ENCODE data around the gene HERPUD1.
A peak's percentile ranks its signal among the peaks of the same experiment; 100 is the strongest.

The HERPUD1 gene

GRCh38 chr16:56936491-56936890 is 4.5 kb downstream of the HERPUD1 start:
- no peak for DNase-seq

- no peak for DNase-seq
Measured at GRCh38 chr16:56936950-56937349, 5.0 kb downstream of the HERPUD1 start.

GRCh38 chr16:56938664-56939513 is 6.9 kb downstream of the HERPUD1 start:
- DNase-seq = no peak

GRCh38 chr16:56939801-56940200 is 7.9 kb downstream of the HERPUD1 start:
- no peak for DNase-seq

GRCh38 chr16:56941092-56941491 is 9.2 kb downstream of the HERPUD1 start:
- no peak for DNase-seq

DNA sequence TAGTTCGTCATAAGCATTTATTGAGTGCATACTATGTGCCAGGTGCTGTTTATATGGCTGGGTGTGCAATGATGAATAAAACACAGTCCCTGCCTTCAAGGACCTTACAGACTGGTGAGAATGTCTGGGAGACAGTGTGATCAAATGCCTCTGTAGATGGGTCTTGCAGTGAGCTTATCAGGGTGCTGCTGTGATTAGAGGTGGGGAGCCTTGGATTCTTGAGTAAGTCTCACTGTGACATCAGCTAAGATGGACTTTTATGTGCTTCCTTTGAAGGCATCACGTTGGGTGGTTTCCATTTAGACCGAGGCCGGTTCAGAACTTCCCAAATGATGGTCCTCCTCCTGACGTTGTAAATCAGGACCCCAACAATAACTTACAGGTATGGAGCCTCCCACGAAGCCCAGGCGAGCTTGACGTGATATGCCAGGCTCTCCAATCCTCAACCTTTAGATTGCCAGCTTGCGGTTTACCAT is 10.0 kb downstream of the HERPUD1 start:
- DNase-seq = no peak

DNA sequence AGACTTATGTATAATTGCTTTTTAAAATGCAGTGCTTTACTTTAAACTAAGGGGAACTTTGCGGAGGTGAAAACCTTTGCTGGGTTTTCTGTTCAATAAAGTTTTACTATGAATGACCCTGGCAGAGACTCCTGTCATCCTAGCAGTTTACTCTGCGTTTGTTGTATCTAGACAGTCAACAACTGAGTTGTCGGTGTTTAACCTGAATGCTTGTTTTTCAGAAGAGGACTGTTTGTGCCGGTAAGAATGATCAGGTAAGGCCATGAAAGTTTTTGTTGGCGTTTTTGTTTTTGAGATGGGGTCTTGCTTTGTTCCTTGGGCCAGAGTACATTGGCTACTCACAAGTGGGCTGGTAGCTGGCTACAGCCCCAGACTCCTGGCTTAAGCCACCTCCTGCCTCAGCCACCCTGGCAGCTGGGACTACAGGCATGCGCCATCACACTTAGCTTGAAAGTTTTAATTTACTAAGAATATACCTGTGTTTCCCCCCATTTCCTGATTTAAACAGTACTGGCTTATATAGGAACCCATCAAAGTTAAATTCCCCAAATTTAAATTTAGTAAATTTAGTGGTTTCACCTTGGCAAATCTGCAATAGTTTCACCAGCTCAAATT is 11.9 kb downstream of the HERPUD1 start:
- no peak for DNase-seq

DNA sequence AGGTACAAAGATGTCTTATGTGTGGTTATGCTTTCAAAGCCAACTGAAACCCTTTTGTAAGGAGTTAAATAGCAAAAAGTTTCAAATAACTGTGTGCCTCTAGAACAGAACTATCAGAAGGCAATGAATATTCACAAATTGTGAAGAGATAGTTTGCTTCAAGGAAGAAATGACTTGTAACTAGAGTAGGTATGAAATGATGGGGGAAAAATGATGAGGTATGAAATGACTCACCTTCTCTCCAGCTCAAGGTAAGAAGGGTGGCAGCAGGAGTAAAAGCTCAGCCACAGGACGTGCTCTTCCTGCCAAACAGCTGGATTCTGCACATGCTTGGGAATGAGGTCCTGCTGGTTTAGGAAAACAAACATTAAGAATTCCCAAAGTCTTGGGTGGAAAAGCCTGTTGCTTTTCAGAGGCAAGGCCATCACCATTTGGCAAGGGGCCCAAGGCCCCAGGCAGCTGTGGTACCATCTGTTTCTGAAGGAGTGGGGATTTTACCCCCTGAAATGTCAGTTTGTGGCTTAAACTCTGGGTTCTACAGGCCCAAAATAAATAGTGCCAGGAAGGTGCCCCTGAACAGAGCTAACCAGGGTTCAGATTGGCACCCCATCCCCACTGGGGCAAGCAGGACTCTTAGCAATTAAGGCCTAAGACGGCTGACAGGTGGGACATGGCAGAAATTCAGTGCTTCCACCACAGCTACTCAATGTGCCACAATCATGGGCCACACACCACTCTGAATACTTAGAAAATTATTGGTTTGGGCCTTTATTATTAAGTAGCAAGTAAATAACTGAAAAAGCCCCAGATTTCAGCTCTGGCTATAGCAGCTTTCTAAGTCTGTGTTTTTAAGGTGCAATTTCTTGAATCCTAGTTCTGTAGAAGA is 13.3 kb downstream of the HERPUD1 start:
- peak; percentile 41 to 86 for DNase-seq

GRCh38 chr16:56945847-56946527 is 14.0 kb downstream of the HERPUD1 start:
- DNase-seq = no peak

DNA sequence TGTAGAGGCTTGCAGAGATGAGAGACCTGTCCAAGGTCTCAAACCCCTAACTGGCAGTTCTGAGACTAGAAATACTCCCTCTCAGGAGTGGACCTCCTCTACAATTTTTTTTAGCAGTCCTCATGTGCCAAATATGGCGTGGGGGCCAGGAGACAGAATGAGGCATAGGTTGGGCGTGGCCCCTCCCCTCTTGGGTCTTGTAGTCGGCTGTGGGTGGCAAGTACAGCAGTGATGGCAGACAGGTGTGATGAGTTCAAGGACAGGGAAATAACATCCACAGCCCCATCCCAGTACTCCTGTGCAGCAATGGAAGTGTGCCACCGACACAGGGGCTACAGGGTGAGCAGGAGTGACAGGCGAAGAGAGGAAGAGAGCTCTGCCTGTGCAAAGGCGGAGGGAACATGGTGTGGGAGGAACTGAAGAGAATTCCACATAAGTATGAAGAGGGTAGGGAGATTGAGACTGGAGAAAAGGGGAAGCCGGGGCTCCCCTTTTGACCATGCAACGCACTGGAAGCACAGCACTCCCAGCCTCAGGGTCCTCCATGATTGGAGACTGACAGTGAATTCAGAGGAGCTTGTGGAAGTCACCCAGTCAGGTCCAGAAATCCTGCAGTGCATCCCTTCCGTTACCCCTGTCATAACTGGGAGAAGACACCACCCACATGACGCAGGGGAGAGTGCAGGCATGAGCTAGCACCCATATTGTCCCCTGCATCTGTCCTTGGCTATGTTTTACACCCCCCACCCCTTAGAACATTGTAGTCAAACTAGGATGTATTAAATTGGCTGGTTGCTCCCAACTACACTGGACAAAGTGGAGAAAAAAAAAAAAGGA is 15.0 kb downstream of the HERPUD1 start:
- no peak for DNase-seq

GRCh38 chr16:56947604-56947995 is 15.7 kb downstream of the HERPUD1 start:
- no peak for DNase-seq

- no peak for DNase-seq
Measured at GRCh38 chr16:56948234-56948633, 16.3 kb downstream of the HERPUD1 start.

- no peak for DNase-seq
Measured at GRCh38 chr16:56950051-56950450, 18.1 kb downstream of the HERPUD1 start.

- no peak for DNase-seq
Measured at GRCh38 chr16:56950455-56950854, 18.5 kb downstream of the HERPUD1 start.

- DNase-seq = peak; percentile 40 to 73
Measured at GRCh38 chr16:56950881-56951771, 19.2 kb downstream of the HERPUD1 start.

DNA sequence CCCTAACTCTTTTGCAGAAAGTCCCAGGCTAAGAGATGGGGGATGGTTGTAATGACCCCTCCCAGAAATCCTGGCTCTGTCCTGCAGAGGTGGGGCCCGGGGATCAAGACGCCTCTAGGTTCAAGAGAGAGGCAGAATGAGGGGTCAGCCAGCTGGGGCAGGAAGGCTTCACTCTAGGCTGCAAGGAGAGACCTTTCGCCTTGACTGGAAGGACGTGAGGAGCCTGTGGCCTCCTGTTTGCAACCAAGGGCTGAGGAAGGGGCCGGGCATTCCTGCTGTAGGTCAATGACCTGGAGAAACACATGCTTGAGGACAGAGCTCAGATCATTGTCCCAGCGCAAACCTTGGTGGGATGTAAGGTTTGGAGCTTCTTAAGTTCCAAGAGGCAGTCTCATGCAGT is 21.1 kb downstream of the HERPUD1 start:
- no peak for DNase-seq

GRCh38 chr16:56956076-56956475 is 24.1 kb downstream of the HERPUD1 start:
- DNase-seq = no peak

- no peak for DNase-seq
Measured at GRCh38 chr16:56956756-56957155, 24.8 kb downstream of the HERPUD1 start.

DNA sequence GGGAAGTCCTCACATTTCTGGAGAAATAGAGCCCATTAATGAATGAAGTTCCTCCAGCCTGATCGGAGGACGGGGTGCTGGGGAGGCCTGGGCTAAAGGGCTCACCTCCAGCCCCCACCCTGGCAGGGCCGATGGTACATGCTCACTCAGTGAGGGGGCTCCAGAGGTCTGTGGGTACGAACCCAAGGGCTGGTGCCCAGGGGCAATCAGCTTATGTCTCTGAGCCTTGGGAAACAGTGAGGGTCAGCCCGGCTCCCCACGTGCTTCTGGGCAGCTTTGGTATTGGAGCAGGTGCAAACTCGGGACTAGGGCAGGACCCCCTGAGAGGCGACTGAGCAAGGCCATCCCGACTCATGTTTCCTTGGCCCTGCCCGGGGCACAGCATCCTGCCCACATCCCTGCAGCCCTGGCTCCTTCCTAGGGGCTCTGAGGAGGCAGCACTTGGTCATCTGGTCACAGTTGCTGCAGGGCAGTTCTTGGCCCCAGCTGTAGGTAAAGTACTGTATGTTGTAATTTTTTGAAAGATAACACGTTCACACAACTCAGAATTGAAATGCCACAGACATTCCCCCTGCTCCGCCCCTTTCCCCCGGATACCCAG is 28.8 kb downstream of the HERPUD1 start:
- DNase-seq = peak; percentile 9 to 64

- no peak for DNase-seq
Measured at GRCh38 chr16:56961386-56961785, 29.4 kb downstream of the HERPUD1 start.

All from NCI-H524 (cell line).